Naive B cell (primary cell): ENCODE data around the gene NSMCE1. TPM values are rescaled to one million over a fixed set of nuclear protein-coding genes. Genes with fewer than 3 reads are reported as not detected.
"Not testable (repeated sequence)": the region's sequence is repeated elsewhere in the genome, so short reads cannot be mapped to it uniquely, and the experiment has no call there.

Source experiments
- ATAC-seq, 2 donors: fragments of 150-1000 bp; cut with Tn5 transposase; 2 replicates each; pipeline ENCODE4 v1.10.0; 2021; ENCODE audit warnings: low read depth in 2 of 2, mild to moderate bottlenecking in 2 of 2, moderate library complexity in 2 of 2
- DNase-seq: peaks from one replicate; pipeline ENCODE4 v3.0.0; 2022
- H3K27ac Mint-ChIP-seq, 6 donors: one replicate each; pipeline ENCODE4 v1.8.0; 2020 to 2022; ENCODE audit warnings: mild to moderate bottlenecking in 6 of 6, mixed read lengths in 6 of 6, moderate library complexity in 5 of 6, inconsistent platforms in 2 of 6
- H3K27me3 Mint-ChIP-seq, 3 donors: one replicate each; pipeline ENCODE4 v1.8.0; 2021 to 2022; ENCODE audit warnings: mixed read lengths in 3 of 3, mild to moderate bottlenecking in 1 of 3
- H3K36me3 Mint-ChIP-seq, 2 donors: one replicate each; pipeline ENCODE4 v1.8.0; 2020 to 2022; ENCODE audit warnings: mixed read lengths in 2 of 2, inconsistent platforms in 1 of 2, mild to moderate bottlenecking in 1 of 2
- H3K4me1 Mint-ChIP-seq, 3 donors: one replicate each; pipeline ENCODE4 v1.8.0; 2020 to 2022; ENCODE audit warnings: mixed read lengths in 3 of 3, inconsistent platforms in 1 of 3, mild to moderate bottlenecking in 1 of 3, moderate library complexity in 1 of 3
- H3K4me3 Mint-ChIP-seq, 8 donors: one replicate each; pipeline ENCODE4 v1.8.0; 2020 to 2022; ENCODE audit warnings: mild to moderate bottlenecking in 8 of 8, mixed read lengths in 8 of 8, moderate library complexity in 8 of 8, inconsistent platforms in 2 of 8
- H3K9me3 Mint-ChIP-seq, 7 donors: one replicate each; pipeline ENCODE4 v1.8.0; 2020 to 2022; ENCODE audit warnings: mixed read lengths in 7 of 7, mild to moderate bottlenecking in 5 of 7, inconsistent platforms in 2 of 7, moderate library complexity in 1 of 7
- polyA plus RNA-seq, 6 donors: library from polyadenylated mRNA; unstranded; fragments of 300-500 nt; fragmentation: Illumina TruSeq; gene quantifications; one replicate each; pipeline ENCODE4 v1.2.3, GENCODE V29; 2021; ENCODE audit warnings: low read depth in 6 of 6

Gene NSMCE1
- polyA plus RNA-seq, 6 donors from 2014 or later, result 178 to 217 (median 195) TPM

DNA sequence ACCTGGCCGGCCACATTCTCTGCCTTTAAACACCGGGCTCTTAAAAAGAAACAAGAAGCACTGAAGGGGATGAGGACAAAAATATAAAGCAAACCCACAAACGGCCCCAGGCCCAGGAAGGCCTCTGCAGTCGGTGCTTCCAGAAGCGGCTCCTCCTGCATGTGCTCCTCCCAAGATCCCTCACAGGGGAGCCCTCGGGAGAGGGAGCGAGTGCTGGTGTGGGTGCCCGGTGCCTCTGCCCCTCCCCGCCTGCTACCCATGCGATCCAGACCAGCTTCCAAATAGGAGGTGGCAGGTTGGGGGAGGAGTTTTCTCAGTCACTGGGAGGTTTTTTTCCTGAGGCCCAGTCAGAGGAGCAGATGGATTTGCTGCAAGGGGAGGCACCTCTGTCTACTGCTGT is 49.4 kb downstream of the NSMCE1 start:
- no peaks in the 10 kb centered on the region for H3K27me3 Mint-ChIP-seq
- no peaks in the 10 kb centered on the region for H3K9me3 Mint-ChIP-seq
- DNase-seq (no peak), ATAC-seq (no peak)
- peaks cover 4 to 15% (median 14%) of the 10 kb centered on the region in 3 donors for H3K4me1 Mint-ChIP-seq
- no peak overlapping the region for H3K4me3 Mint-ChIP-seq
- peaks cover 7 to 27% of the 10 kb centered on the region in 2 donors for H3K36me3 Mint-ChIP-seq
- no peak overlapping the region for H3K27ac Mint-ChIP-seq

DNA sequence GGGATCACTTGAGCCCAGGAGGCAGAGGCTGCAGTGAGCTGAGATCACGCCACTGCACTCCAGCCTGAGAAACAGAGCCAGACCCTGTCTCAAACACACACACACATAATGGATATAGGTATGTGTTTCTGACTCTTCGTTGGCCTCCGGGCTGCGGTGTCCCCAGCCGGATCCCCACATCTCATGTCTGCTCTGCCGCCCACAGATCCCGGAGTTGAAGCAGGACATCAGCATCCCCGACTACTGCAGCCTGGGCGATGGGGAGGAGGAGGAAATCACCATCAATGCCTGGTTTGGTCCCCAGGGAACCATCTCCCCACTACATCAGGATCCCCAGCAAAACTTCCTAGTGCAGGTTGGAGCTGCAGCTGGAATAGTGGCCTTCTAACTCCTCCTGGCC is 49.8 kb downstream of the NSMCE1 start:
- ATAC-seq, result no peak
- Mint-ChIP-seq H3K36me3 (peaks cover 7 to 27% of the 10 kb centered on the region in 2 donors), H3K27ac (no peak overlapping the region), H3K9me3 (no peaks in the 10 kb centered on the region), H3K27me3 (no peaks in the 10 kb centered on the region), H3K4me1 (peaks cover 0 to 11% (median 11%) of the 10 kb centered on the region in 3 donors), H3K4me3 (no peak overlapping the region)
- DNase-seq, result no peak

DNA sequence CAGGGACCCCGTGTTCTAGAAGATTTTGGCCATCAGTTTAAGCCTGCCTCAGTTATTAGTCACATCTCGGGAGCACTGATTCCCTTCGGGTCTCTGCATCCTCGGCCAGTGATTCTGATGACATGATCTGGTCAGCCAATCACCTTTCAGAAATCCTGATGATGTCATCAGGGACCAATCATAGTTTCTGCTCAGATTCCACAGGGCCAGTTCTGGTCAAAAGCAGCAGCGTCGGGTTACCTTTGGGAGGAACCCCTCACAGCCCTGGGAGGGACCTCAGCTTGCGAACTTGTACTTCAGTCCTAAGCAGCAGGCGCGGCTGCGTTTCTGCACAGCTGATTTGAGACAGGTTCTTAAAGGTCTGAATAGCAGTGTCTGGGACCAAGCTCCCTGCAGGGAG is 51.3 kb downstream of the NSMCE1 start:
- DNase-seq, result no peak
- ATAC-seq, result no peak
- Mint-ChIP-seq H3K4me1 (peaks cover 0 to 7% (median 6%) of the 10 kb centered on the region in 3 donors), H3K36me3 (peaks cover 7 to 25% of the 10 kb centered on the region in 2 donors), H3K27ac (no peak overlapping the region), H3K27me3 (no peaks in the 10 kb centered on the region), H3K4me3 (no peak overlapping the region), H3K9me3 (no peaks in the 10 kb centered on the region)

DNA sequence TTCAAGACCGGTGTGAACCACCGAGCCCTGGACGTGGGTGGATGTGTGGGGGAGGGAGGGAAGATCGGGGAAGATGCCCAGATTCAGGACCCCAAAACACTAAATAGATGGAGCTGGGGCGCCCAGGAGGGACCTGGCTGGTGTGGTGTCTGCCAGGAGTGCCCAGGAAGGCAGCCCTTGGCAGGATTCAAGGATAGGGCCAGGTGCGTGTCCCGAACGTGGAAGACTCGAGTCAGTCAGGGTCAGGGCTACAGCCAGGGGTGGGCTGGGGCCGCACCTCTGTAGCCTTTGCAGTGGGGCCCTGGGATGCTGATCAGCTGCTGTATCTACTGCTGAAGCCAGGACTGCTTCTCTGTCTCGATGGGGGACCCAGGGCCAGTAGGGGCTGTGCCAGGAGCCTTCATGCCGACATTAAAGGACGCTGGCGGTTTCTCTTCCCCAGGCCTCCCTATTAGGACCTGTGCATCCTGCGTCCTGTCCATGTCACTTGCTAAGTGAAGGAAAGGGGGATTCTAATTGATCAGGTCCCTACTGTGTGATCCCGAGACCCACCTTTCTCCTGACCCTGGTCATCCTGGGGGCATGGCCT is 52.2 kb downstream of the NSMCE1 start:
- peaks cover 7 to 25% of the 10 kb centered on the region in 2 donors for H3K36me3 Mint-ChIP-seq
- no peak for ATAC-seq
- no peak for DNase-seq
- peaks cover 0 to 3% (median 0%) of the 10 kb centered on the region in 3 donors for H3K4me1 Mint-ChIP-seq
- peak overlapping the region in 1 of 6 donors; percentile 16 for H3K27ac Mint-ChIP-seq
- H3K27me3 Mint-ChIP-seq, result no peaks in the 10 kb centered on the region
- peak overlapping the region in 1 of 8 donors; percentile 42 for H3K4me3 Mint-ChIP-seq
- H3K9me3 Mint-ChIP-seq, result no peaks in the 10 kb centered on the region

DNA sequence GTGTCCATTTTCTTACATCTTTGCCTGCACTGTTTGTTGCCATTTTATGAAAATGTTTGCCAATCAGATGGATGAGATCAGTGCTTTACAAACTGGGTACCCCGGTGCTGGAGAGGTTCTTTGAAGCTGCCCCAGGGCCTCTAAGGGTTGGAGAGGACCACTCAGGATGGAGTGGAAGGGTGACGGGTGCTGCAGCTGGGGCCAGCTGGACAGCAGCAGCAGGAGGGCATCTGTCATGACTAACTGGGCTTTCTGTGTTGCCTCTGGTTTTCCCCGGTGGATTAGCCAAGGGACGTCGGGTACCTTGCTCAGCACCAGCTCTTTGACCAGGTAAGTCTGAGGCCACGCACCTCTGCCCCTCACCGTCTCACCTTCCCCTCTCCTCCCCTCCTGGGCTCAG is 52.9 kb downstream of the NSMCE1 start:
- DNase-seq (no peak), ATAC-seq (no peak)
- Mint-ChIP-seq H3K27ac (no peak overlapping the region), H3K4me1 (peaks cover 0 to 3% (median 0%) of the 10 kb centered on the region in 3 donors), H3K9me3 (no peaks in the 10 kb centered on the region), H3K4me3 (peak overlapping the region in 1 of 8 donors; percentile 56), H3K27me3 (no peaks in the 10 kb centered on the region), H3K36me3 (peaks cover 7 to 25% of the 10 kb centered on the region in 2 donors)

DNA sequence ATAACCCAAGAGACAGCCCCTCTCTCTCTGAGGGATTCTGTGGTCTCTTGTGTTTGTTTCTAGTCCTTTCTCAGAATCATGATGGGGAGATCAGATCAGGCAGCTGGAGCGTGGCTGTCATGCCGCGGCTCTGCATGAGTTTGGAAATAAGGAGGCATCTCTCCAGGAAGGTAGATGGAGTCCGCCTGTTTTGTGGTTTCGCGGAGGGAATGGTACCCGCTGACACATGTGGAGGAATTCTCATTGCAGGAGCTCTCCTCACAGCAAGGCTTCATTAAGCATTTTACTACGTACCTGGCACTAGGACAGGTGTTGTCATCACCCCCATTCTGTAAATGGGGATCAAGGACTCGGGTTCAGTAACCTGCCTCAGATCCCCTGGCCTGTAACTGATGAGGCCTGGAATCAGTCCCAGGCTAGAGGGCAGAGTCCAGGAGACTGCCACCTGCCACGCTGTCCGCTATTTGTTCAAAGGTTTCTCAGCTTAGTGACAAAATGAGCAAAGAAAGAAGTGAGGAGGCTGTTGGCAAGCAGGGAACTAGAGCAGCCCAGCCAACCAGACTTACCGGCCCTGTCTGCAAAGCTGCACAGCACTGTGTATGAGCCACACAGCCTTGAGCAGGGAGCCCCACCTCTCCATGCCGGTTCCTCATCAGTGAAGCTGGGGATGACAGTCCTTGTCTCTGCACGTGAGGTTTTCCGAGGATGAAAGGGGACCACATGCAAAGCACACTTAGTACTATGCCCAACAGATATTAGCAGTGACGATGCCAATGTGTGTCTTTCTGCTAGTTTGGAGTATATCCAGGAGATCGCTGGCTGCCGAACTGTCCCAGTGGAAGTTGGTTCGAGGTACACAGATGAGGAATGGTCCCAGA is 54.2 kb downstream of the NSMCE1 start:
- Mint-ChIP-seq H3K9me3 (no peaks in the 10 kb centered on the region), H3K36me3 (peaks cover 7 to 25% of the 10 kb centered on the region in 2 donors), H3K4me3 (no peak overlapping the region), H3K27ac (no peak overlapping the region), H3K27me3 (no peaks in the 10 kb centered on the region), H3K4me1 (peaks cover 0 to 3% (median 0%) of the 10 kb centered on the region in 3 donors)
- DNase-seq (no peak), ATAC-seq (no peak)

DNA sequence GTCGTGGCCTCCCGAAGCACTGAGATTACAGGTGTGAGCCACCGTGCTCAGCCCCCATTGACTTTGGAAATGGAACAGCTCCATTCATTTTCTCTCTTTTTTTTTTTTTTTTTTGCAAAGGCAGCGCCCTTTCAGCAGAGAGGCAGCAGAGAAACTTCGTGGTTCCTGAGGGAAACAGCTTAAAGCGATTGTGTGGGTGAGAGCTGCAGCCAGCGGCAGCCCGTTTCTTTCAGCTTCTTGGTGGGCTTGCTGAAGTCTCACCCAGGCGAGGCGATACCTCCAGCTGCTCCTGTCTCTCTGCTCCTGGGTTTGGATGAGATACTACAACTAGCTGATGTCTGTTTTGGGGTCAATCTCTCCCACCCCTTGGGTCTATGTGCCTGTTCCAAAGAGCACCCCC is 57.5 kb downstream of the NSMCE1 start:
- no peak for ATAC-seq
- H3K4me1 Mint-ChIP-seq, result peaks cover 0 to 14% (median 4%) of the 10 kb centered on the region in 3 donors
- no peak overlapping the region for H3K27ac Mint-ChIP-seq
- no peaks in the 10 kb centered on the region for H3K9me3 Mint-ChIP-seq
- no peak for DNase-seq
- H3K4me3 Mint-ChIP-seq, result no peak overlapping the region
- peaks cover 7 to 23% of the 10 kb centered on the region in 2 donors for H3K36me3 Mint-ChIP-seq
- no peaks in the 10 kb centered on the region for H3K27me3 Mint-ChIP-seq

DNA sequence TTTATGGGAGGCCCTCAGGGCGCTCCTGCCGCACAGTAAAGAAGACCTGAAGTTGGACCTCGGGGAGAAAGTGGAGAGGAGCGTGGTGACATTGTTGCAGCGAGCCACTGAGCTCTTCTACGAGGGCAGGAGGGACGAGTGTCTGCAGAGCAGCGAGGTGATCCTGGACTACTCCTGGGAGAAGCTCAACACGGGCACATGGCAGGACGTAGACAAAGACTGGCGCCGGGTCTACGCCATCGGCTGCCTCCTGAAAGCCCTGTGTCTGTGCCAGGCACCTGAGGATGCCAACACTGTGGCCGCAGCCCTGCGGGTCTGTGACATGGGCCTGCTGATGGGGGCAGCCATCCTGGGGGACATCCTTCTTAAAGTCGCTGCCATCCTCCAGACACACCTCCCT is 58.4 kb downstream of the NSMCE1 start:
- peaks cover 0 to 22% (median 12%) of the 10 kb centered on the region in 3 donors for H3K4me1 Mint-ChIP-seq
- ATAC-seq (no peak), DNase-seq (no peak)
- no peak overlapping the region for H3K4me3 Mint-ChIP-seq
- H3K27me3 Mint-ChIP-seq, result no peaks in the 10 kb centered on the region
- H3K9me3 Mint-ChIP-seq, result no peaks in the 10 kb centered on the region
- H3K27ac Mint-ChIP-seq, result no peak overlapping the region
- H3K36me3 Mint-ChIP-seq, result peaks cover 7 to 14% of the 10 kb centered on the region in 2 donors

DNA sequence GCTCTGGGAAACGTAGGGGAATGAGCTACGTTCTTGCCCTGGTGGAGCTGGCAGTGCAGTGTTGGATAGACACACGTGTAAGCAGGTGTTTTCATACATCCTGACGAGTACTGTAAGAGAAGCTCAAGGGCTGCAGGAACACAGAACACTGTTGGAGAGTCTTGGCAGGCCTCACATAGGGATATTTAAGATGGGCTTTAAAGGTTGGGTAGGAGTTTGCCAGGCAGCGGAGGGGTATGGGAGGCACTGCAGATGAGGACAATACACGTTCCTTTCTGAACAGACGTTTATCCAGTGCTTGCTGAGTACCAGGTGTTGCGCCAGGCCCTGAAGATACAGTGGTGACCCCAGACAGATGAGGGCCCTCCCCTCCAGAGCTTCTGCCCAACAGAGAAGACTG is 59.0 kb downstream of the NSMCE1 start:
- ATAC-seq (no peak), DNase-seq (no peak)
- Mint-ChIP-seq H3K36me3 (peaks cover 2 to 9% of the 10 kb centered on the region in 2 donors), H3K27ac (no peak overlapping the region), H3K4me1 (peaks cover 0 to 27% (median 14%) of the 10 kb centered on the region in 3 donors), H3K9me3 (no peaks in the 10 kb centered on the region), H3K27me3 (no peaks in the 10 kb centered on the region), H3K4me3 (peak overlapping the region in 1 of 8 donors; percentile 29)

DNA sequence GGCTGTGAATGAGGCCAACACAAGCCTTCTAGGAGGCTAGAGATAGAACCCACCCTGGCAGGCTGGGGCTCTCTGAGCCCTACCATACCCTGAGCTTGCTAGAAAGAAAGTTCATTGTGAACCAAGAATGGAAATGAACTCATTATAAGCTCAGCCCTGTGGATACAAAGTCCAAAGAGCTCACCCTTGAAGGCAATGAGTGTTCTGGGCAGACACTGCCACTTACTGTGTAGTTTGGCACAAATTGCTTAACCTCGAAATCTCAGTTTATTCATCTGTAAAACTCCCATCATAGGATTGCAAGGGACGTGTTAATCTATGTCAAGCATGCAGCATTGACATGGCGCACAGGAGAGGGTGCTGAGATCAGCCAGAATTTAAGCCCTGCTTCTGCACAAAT is 59.8 kb downstream of the NSMCE1 start:
- Mint-ChIP-seq H3K27me3 (no peaks in the 10 kb centered on the region), H3K9me3 (no peaks in the 10 kb centered on the region), H3K4me1 (peaks cover 2 to 35% (median 22%) of the 10 kb centered on the region in 3 donors), H3K4me3 (no peak overlapping the region), H3K36me3 (peaks cover 0 to under 1% of the 10 kb centered on the region in 2 donors), H3K27ac (no peak overlapping the region)
- DNase-seq (no peak), ATAC-seq (no peak)

DNA sequence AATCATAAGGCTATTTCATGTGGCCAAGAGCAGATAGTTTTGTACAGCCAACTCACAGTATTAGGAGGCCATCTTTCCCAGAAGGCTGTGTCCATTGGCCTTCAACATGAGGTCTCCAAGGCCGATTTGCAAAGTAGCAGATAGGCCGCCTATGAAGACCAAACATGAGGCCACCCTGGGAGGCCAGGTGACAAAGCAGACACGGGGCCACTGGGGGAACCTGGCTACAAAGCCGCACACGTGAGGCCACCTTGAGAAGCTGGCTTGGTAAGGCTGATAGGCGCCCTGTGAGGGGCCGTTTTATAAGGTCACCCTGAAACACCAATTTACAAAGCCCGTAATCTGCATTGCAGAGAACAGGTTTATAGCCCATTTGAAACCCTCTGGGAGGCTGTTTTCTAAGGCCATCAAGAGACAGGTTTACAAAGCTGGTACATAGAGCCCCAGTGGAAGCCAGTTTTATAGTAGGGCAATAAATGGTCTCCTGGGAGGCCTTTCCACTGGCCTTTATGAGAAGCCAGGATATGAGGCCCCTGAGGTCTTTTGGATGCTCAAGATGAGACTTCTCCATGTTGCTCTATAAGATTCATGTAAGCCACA is 60.4 kb downstream of the NSMCE1 start:
- Mint-ChIP-seq H3K27me3 (no peaks in the 10 kb centered on the region), H3K27ac (no peak overlapping the region), H3K4me3 (no peak overlapping the region), H3K9me3 (no peaks in the 10 kb centered on the region), H3K4me1 (peaks cover 3 to 40% (median 24%) of the 10 kb centered on the region in 3 donors), H3K36me3 (no peaks in the 10 kb centered on the region)
- DNase-seq (no peak), ATAC-seq (no peak)

DNA sequence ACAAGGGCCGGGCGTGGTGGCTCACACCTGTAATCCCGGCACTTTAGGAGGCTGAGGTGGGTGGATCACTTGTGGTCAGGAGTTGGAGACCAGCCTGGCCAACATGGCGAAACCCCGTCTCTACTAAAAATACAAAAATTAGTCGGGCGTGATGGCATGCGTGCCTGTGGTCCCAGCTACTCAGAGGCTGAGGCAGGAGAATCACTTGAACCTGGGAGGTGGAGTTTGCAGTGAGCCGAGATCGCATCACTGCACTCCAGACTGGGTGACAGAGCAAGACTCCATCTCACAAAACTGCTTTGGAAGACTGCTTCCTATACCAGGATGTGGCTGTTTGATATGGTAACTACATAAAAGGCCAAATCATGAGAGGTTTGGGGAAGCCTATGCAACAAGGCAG is 61.5 kb downstream of the NSMCE1 start:
- not testable (repeated sequence) for DNase-seq, H3K9me3 Mint-ChIP-seq, H3K36me3 Mint-ChIP-seq, H3K4me3 Mint-ChIP-seq, H3K27ac Mint-ChIP-seq, H3K27me3 Mint-ChIP-seq, ATAC-seq
- peaks cover 3 to 49% (median 24%) of the 10 kb centered on the region in 3 donors for H3K4me1 Mint-ChIP-seq

DNA sequence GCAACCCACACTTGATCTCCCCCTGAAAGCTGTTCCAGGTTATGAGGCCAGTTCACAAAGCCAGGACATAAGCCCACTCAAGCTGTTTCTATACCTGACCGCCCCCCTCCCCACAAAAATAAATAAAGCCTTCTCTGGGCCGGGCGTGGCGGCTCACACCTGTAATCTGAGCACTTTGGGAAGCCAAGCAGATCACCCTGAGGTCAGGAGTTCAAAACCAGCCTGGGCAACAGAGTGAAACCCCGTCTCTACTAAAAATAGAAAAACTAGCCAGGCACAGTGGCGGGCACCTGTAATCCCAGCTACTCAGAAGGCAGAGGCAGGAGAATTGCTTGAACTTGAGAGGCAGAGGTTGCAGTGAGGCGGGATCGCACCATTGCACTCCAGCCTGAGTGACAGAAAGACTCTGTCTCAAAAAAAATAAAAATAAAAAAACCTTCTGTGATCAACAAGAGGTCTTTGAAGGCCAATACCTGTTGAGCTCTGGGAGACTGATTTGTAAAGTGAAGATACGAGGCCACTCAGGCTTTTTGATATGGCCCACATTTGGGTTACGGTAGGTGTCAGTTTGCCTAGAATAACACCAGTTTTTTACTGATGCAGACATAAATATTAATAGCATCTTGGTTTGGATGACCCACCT is 63.0 kb downstream of the NSMCE1 start:
- Mint-ChIP-seq H3K4me3 (peak overlapping the region in 5 of 8 donors; percentile 55 to 99 (median 88)), H3K27ac (peak overlapping the region in 4 of 6 donors; percentile 20 to 57 (median 36)), H3K27me3 (no peaks in the 10 kb centered on the region), H3K36me3 (no peaks in the 10 kb centered on the region), H3K9me3 (no peaks in the 10 kb centered on the region), H3K4me1 (peaks cover 12 to 60% (median 36%) of the 10 kb centered on the region in 3 donors)
- DNase-seq (no peak), ATAC-seq (no peak)
